PC-3 (cell line): Measurements from ENCODE around the gene LRRTM4.

ENCODE experiments used
- EZH2 ChIP-seq: fragments of 300-600 bp; sonication (generic); IDR thresholded peaks from one replicate; pipeline ENCODE4 v1.6.1; 2017; ENCODE audit warnings: antibody characterized with exemption, mild to moderate bottlenecking, low read length; ENCODE audit not compliant: unreplicated experiment
- EZH2phosphoT487 ChIP-seq: fragments of 300-600 bp; sonication (generic); IDR thresholded peaks from 2 replicates; pipeline ENCODE4 v1.6.1; 2018; ENCODE audit warnings: mild to moderate bottlenecking, antibody characterized with exemption, low read length, borderline replicate concordance
- TF ChIP-seq, protein P1 (sequence below): fragments of 300-600 bp; sonication (generic); conservative IDR thresholded peaks from 2 replicates; pipeline ENCODE4 v1.5.1; 2017; ENCODE audit warnings: antibody characterized with exemption, low read depth, mild to moderate bottlenecking, low read length

GRCh38 chr2:77521931-77522470 is at the start of gene LRRTM4:
- TF ChIP-seq, protein P1, sequence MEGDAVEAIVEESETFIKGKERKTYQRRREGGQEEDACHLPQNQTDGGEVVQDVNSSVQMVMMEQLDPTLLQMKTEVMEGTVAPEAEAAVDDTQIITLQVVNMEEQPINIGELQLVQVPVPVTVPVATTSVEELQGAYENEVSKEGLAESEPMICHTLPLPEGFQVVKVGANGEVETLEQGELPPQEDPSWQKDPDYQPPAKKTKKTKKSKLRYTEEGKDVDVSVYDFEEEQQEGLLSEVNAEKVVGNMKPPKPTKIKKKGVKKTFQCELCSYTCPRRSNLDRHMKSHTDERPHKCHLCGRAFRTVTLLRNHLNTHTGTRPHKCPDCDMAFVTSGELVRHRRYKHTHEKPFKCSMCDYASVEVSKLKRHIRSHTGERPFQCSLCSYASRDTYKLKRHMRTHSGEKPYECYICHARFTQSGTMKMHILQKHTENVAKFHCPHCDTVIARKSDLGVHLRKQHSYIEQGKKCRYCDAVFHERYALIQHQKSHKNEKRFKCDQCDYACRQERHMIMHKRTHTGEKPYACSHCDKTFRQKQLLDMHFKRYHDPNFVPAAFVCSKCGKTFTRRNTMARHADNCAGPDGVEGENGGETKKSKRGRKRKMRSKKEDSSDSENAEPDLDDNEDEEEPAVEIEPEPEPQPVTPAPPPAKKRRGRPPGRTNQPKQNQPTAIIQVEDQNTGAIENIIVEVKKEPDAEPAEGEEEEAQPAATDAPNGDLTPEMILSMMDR = no peak
- TF ChIP-seq EZH2phosphoT487 = no peak
- TF ChIP-seq EZH2 = no peak
